Nephron progenitor cell (in vitro differentiated cells): ENCODE results near the gene KIAA2012.

Experiments used
- DNase-seq: peaks from one replicate; pipeline ENCODE4 v3.0.0; 2021
- H3K27ac Mint-ChIP-seq: 2 replicates; pipeline ENCODE4 v1.8.0; 2021; ENCODE audit warnings: mild to moderate bottlenecking, moderate library complexity, mixed read lengths
- H3K27me3 Mint-ChIP-seq: 2 replicates; pipeline ENCODE4 v1.8.0; 2021; ENCODE audit warnings: mild to moderate bottlenecking, low read depth, mixed read lengths; ENCODE audit not compliant: poor library complexity
- H3K36me3 Mint-ChIP-seq: 2 replicates; pipeline ENCODE4 v1.8.0; 2021; ENCODE audit warnings: low read depth, mixed read lengths
- H3K4me1 Mint-ChIP-seq: 2 replicates; pipeline ENCODE4 v1.8.0; 2021; ENCODE audit warnings: mixed read lengths
- H3K4me3 Mint-ChIP-seq: 2 replicates; pipeline ENCODE4 v1.8.0; 2021; ENCODE audit warnings: mild to moderate bottlenecking, moderate library complexity, mixed read lengths
- H3K9me3 Mint-ChIP-seq: 2 replicates; pipeline ENCODE4 v1.8.0; 2021; ENCODE audit warnings: mild to moderate bottlenecking, moderate library complexity, mixed read lengths
- CTCF ChIP-seq: fragments of 200-600 bp; sonication (generic); IDR thresholded peaks from 2 replicates; pipeline ENCODE4 v1.5.0; 2021; ENCODE audit warnings: antibody characterized with exemption

Gene KIAA2012

GRCh38 chr2:202187570-202187969 is 114.5 kb downstream of the KIAA2012 start:
- TF ChIP-seq CTCF, result no peak
- Mint-ChIP-seq H3K4me1 (peaks cover 14% of the 10 kb centered on the region), H3K27me3 (peaks cover 18% of the 10 kb centered on the region), H3K27ac (no peak overlapping the region), H3K36me3 (no peaks in the 10 kb centered on the region), H3K9me3 (peaks cover 10% of the 10 kb centered on the region), H3K4me3 (no peak overlapping the region)
- no peak for DNase-seq

GRCh38 chr2:202193305-202193704 is 120.2 kb downstream of the KIAA2012 start:
- H3K36me3 Mint-ChIP-seq, result no peaks in the 10 kb centered on the region
- peaks cover 16% of the 10 kb centered on the region for H3K27me3 Mint-ChIP-seq
- peaks cover 15% of the 10 kb centered on the region for H3K4me1 Mint-ChIP-seq
- no peak for TF ChIP-seq CTCF
- DNase-seq, result no peak
- H3K9me3 Mint-ChIP-seq, result no peaks in the 10 kb centered on the region
- H3K4me3 Mint-ChIP-seq, result no peak overlapping the region
- peak overlapping the region; percentile 13 for H3K27ac Mint-ChIP-seq

- H3K27ac Mint-ChIP-seq, result peak overlapping the region; percentile 41
- H3K36me3 Mint-ChIP-seq, result no peaks in the 10 kb centered on the region
Measured at GRCh38 chr2:202193881-202194353, 120.9 kb downstream of the KIAA2012 start.

GRCh38 chr2:202194418-202194817 is 121.4 kb downstream of the KIAA2012 start:
- Mint-ChIP-seq H3K4me1 (peaks cover 15% of the 10 kb centered on the region), H3K36me3 (no peaks in the 10 kb centered on the region), H3K27me3 (peaks cover 16% of the 10 kb centered on the region), H3K9me3 (no peaks in the 10 kb centered on the region), H3K27ac (no peak overlapping the region), H3K4me3 (no peak overlapping the region)
- no peak for DNase-seq
- TF ChIP-seq CTCF, result no peak

More at GRCh38 chr2:202193881-202194353, 120.9 kb downstream of the KIAA2012 start:
- TF ChIP-seq CTCF, result no peak
- Mint-ChIP-seq H3K27me3 (peaks cover 16% of the 10 kb centered on the region), H3K4me3 (no peak overlapping the region), H3K4me1 (peaks cover 15% of the 10 kb centered on the region), H3K9me3 (no peaks in the 10 kb centered on the region)
- DNase-seq, result no peak

- Mint-ChIP-seq H3K36me3 (peaks cover 5% of the 10 kb centered on the region), H3K27me3 (peaks cover 3% of the 10 kb centered on the region), H3K27ac (peak overlapping the region; percentile 4), H3K4me1 (peaks cover 15% of the 10 kb centered on the region), H3K9me3 (no peaks in the 10 kb centered on the region), H3K4me3 (no peak overlapping the region)
- no peak for TF ChIP-seq CTCF
- DNase-seq, result no peak
Measured at GRCh38 chr2:202196727-202197126, 123.7 kb downstream of the KIAA2012 start.
